HG03139 (cell line): ENCODE measurements around the gene EEPD1.
"Not testable (repeated sequence)": the region's sequence is repeated elsewhere in the genome, so short reads cannot be mapped to it uniquely, and the experiment has no call there.

Experiments used
- ATAC-seq: cut with Tn5 transposase; IDR thresholded peaks from one replicate; pipeline ENCODE4 v1.9.1; 2021; ENCODE audit not compliant: unreplicated experiment

The EEPD1 gene

GRCh38 chr7:36253699-36254098 is 100.6 kb downstream of the EEPD1 start:
- ATAC-seq, result no peak

- ATAC-seq, result not testable (repeated sequence)
Observed at GRCh38 chr7:36258510-36259259, 105.6 kb downstream of the EEPD1 start.

GRCh38 chr7:36260481-36260880 is 107.4 kb downstream of the EEPD1 start:
- ATAC-seq, result no peak

GRCh38 chr7:36261019-36261754 is 108.1 kb downstream of the EEPD1 start:
- ATAC-seq, result no peak

GRCh38 chr7:36262309-36263094 is 109.4 kb downstream of the EEPD1 start:
- ATAC-seq, result no peak

- ATAC-seq, result no peak
Observed at GRCh38 chr7:36263095-36263484, 110.0 kb downstream of the EEPD1 start.

- ATAC-seq, result no peak
Observed at GRCh38 chr7:36264123-36264801, 111.2 kb downstream of the EEPD1 start.

GRCh38 chr7:36264913-36265516 is 112.0 kb downstream of the EEPD1 start:
- ATAC-seq, result no peak

- ATAC-seq, result no peak
Observed at GRCh38 chr7:36265680-36266079, 112.6 kb downstream of the EEPD1 start.

GRCh38 chr7:36266190-36266589 is 113.1 kb downstream of the EEPD1 start:
- no peak for ATAC-seq

- ATAC-seq, result no peak
Observed at GRCh38 chr7:36266683-36267082, 113.6 kb downstream of the EEPD1 start.

- no peak for ATAC-seq
Observed at GRCh38 chr7:36272211-36272566, 119.1 kb downstream of the EEPD1 start.

GRCh38 chr7:36272567-36273269 is 119.7 kb downstream of the EEPD1 start:
- ATAC-seq, result no peak

- no peak for ATAC-seq
Observed at GRCh38 chr7:36273836-36274235, 120.8 kb downstream of the EEPD1 start.

GRCh38 chr7:36275735-36276284 is 122.8 kb downstream of the EEPD1 start:
- no peak for ATAC-seq

GRCh38 chr7:36276428-36277248 is 123.6 kb downstream of the EEPD1 start:
- no peak for ATAC-seq

GRCh38 chr7:36277249-36277542 is 124.1 kb downstream of the EEPD1 start:
- ATAC-seq, result no peak

GRCh38 chr7:36278069-36278619 is 125.1 kb downstream of the EEPD1 start:
- ATAC-seq, result no peak

- ATAC-seq, result no peak
Observed at GRCh38 chr7:36278620-36279172, 125.6 kb downstream of the EEPD1 start.
